ENCODE results near the gene OPRL1.

OPRL1 gene

DNA sequence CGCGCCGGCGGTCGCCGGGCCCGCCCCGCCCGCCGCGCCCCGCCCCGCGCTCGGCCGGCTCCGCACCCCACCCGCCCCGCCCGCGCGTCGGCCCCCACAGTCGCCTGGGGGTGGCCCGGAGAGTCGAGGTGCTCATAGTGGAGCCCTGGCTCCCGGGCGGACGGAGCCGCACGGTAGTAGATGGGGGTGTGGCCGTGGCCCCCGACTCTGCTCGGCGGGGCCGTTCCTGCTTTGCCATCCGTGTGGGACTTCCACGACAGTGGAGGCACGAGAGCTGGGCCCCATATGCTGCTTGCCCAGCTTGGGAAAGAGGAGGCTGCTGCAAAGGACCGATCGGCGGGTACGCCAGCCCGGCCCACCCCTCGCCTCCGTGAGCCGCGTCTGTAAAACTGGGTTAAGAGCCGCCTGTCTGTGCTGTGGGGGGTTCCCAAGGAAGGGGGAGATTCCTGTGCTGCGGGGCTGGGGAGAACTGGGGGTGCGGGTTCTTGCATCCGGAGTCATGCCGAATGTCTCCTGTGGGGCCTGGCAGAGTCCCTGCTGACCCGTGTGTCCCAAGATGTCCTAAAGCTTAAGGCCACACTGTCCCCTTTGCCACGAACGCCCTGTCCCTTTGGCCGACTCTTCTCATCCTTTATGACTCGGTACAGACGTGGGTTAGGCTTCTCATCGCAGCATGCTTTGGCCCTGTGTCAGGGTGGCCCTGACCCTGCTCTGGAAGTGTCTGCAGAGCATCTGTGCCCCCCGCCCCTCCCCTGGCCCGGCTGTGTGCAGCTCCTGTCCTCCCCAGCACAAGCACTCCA is at the start of gene OPRL1:
Gene OPRL1, plus strand, starts transcription at position 70 of the 800 bp plus-strand sequence. CDS start 12,639 bp downstream, outside the sequence.
- FAIRE-seq (no peak), DNase-seq (ENCODE audit: insufficient read length, low spot score) (no peak)

DNA sequence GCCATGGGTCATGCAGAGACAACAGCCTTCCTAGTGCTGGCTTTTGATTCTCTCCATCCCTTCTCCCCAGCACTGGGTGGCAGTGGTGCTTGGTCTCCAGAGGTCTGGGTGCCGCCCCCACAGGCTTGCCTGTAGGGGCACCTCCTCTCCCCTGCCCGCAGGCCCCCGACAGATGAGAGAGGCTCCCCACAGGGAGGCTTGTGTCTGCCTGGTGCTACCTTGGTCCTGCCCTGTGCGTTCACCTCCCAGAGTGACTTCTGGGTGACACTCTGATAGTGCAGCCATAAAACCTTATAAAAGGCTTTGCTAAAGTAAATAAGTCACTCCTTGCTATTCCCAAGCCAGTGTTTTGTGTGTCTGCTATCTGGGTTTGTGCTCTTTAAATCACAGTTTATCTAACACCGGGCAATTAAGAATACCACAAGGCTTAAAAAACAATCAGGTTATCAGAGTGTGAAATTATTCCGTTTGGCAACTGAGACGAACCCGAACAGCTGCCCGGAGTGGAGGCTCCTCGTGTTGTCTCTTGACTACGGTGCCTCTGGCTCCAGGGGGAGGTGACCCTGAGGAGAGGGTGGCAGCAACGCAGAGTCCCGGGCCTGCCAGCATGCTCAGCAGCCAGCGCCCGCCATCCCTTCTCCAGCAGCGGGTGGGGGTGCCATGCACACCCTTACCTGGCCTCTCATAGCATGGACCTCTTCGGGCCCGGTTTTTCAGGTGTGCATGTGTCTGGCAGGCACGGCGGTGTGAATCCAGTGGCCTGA is 49.3 kb upstream of the OPRL1 start:
- FAIRE-seq (peak; percentile 36), DNase-seq (ENCODE audit: insufficient read length, low spot score) (no peak)

DNA sequence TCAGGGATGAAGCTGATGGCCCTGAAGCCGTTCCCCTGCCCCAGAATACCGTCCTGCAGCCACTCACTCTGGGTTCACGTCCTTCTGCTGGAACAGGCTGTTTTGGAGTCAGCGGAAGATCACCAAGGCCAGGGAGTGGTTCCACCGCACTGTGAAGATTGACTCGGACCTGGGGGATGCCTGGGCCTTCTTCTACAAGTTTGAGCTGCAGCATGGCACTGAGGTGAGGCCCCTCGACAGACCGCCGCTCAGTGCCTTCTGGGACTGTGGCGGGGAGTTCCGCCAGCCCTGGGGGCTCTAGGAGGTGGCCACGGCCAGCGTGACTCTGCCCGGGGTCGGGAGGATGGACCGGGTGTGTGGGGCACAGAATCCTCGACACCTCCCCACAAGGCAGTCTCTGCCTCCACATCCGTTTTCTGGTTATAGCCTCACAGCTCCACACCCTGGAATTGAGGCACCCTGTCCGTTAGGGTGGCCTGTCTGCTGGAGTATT is 48.0 kb upstream of the OPRL1 start:
- no peak for DNase-seq (ENCODE audit: insufficient read length, low spot score)
- FAIRE-seq, result no peak

DNA sequence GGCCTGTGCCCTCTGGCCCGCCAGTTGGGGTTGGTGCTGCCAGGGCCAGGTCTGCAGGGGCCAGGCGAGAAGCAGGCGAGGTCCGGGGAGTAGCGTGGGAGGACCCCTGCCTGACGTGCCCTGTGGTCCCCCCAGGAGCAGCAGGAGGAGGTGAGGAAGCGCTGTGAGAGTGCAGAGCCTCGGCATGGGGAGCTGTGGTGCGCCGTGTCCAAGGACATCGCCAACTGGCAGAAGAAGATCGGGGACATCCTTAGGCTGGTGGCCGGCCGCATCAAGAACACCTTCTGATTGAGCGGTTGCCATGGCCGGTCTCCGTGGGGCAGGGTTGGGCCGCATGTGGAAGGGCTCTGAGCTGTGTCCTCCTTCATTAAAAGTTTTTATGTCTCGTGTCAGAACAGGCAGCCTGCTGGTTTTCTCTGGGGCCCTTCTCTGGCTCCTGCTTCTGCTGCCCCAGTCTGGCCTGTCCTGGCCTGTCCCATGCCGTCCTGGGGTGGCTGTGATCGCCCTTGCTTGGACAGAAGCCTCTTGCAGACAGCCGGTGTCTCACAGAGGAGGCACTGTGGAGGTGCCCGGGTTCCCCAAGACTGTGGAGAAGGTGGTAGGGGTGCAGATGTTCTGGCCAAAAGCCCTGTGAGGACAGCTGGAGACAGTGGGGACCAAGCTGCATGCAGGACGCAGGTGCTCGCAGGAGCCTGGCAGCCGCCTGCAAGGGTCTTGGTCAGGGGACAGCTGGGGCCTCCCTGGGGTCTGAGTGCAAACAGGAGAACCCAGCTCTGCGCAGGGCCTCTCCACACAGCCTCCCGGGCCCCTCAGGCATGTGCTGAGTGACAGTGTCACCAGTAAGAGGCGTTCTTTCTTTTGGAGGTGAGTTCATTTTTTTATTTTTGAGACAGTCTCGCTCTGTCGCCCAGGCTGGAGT is 46.9 kb upstream of the OPRL1 start:
- DNase-seq (ENCODE audit: insufficient read length, low spot score), result no peak
- FAIRE-seq, result no peak

DNA sequence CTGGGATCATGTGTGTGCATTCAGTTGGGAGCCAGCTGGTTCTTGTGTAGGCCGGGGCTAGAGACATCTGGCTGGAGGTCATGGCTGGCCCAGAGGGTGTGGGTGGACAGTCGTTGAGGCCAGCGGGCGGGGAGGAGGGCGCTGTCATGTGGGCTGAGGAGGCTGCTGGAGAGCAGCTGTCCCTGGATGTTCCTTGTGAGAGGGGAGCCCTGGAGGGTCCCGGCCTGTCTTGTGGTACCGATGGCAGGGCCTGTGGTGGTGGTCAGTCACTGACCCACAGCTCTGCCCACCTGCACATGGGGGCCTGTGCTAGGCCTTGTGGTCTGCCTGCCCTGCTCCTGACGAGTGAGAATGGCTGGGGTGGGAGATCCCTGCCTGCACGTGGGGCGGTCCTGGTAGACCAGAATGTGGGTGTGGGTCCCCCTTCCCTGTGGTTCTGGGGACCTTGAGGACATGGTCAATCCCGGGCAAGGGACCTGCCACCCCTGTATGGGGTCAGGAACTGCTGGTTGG is 45.8 kb upstream of the OPRL1 start:
- FAIRE-seq (no peak), DNase-seq (ENCODE audit: insufficient read length, low spot score) (no peak)

DNA sequence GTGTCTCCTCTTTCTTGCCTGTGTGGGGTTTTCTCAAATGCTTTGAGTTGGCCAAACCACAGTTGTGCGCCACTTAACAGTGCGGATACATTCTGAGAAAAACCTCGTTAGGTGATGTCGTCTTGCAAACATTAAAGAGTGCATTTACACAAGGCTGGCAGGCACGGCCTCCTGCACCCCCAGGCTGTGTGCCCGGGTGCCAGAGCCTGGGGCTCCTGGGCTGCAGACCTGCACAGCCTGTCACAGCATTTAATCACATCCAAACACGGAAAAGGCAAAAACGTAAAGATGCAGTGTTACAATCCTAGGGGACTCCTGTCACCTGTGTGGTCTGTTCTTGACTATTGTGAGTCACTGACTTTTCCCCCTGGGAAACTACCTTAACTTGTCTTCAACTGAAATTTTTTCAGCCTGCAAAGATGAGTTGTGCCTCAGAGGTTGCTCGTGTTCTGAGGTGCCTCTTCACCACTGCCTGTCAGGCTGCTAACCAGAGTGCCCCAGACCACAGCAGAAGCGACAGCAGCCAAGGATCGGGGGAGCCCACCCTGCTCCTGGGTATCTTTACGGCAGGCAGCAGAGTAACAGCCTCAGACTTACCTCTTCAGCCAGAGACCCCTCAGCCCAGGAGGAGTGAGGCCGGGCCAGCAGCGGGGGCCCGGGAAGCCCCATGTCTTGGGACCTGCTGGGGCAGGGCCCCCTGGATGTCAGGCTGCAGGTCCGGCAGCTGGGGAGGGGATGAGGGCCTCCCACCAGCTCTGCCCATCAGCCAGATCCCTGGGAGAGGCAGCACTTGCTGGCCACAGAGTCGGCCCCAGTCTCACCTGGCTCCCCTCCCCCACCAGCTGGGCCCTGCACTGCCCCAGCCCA is 44.6 kb upstream of the OPRL1 start:
- no peak for FAIRE-seq

DNA sequence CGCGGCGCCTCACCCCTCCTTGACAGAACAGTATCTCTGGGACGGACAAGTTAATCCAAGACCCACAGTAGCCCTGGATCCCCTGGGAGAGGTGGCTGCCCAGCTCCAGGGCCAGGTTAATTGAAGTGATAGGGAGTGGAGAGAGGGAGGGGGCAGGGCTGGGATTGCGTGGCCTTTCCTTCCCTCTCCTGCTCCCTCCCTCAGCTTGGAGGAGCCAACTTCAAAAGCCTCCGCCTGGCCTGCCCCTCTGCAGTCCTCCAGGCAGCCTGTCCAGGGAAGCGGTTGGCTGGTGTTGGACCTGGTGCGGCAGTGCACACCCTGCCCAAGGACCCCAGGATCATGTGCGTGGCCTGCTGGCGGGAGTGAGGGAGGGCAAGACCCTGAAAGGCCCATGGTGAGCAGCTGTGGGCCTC is 43.9 kb upstream of the OPRL1 start, which contains the start of gene C20orf204:
Gene C20orf204, plus strand, starts transcription at position 250 of the 413 bp plus-strand sequence. Its CDS starts 142 bp downstream, at position 392.
- no peak for FAIRE-seq
- no peak for DNase-seq (ENCODE audit: insufficient read length, low spot score)

More for the DNA sequence above, 44.6 kb upstream of the OPRL1 start:
- DNase-seq (ENCODE audit: insufficient read length, low spot score), result no peak

DNA sequence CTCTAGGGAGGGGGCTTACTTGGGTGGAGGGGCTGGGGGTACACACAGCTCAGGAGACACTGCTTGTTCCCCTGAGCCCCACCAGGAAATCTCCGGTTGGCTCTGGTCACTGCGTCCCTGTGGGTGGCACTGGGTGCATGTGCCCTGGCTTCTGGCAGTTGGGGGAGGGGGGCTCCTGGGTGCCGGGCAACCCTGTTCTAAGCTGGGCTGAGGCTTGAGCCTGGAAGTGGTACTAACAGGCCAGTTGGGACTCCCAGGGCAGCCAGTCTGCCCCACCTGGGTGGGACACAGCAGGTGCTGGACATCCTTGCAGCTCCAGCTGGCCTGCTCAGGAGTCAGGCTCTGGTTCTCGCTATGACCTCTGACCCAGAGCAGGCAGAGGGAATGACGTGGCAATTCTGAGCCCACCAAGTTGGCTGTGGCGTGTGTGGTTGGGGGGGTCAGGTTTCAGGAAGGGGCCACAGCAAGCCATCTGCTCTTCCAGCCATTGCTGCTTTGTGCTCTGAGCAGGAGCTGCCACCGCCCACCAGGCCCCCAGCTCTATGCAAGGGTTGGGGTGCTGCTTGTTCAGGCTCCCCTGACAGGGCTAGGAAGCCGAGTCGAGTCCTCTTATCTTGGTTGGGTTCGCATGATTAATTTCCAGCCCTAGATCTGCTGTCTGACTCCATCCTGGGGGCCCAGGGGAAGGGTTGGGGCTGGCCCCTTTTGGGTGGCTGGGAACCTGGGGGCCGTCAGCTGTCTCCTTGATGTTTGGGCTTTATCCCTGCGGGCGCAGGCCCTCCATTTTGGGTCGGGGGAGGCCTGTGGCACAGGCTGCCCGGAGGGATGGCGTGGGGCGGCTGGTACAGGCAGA is 43.3 kb upstream of the OPRL1 start:
- FAIRE-seq (no peak), DNase-seq (ENCODE audit: insufficient read length, low spot score) (no peak)

DNA sequence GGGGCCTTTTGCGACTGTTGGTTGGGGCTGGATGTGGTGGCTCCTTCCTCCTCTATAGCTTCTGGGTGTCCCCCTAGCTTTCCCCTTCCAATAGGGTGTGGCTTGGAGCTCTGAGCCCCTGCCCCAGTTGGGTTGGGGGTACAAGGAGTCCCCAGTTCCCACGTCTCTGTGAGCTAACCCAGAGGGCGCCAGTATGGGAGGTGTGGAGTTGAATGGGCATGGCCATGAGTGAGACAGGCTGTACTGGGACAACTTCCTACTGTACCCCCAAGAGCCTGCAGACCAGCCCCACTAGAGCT is 42.7 kb upstream of the OPRL1 start:
- no peak for FAIRE-seq
- DNase-seq (ENCODE audit: insufficient read length, low spot score), result no peak

DNA sequence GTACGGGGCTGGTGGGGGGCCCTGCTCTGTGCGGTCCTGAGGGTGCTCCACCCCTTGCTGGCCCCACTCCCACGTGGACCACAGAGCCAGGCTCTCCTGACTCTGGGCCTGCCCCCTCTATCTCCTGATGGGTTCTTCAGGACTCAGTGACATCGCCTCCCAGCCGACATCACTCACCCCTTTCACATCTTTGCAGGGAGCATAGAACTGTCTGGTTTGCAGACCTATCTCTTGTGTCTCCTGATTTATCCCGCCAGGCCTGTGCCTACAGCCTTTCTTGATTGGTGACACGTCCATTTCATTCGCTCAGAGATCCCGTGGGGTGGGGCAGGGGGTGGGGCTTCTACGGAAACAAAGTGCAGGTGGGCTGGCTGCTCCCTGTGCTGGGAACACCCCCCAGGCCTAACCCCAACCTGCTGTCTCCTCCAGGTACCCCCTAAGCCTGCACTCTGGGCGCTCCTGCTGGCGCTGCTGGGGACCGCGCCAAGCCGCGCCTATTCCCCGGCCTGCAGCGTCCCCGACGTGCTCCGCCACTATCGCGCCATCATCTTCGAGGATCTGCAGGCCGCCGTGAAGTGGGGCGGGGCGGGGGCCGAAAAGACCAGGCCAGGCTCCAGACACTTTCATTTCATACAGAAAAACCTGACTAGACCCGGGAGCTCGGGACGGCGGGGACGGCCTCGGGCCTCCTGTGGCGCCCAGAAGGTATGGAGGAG is 42.2 kb upstream of the OPRL1 start:
- FAIRE-seq (peak; percentile 4), DNase-seq (ENCODE audit: insufficient read length, low spot score) (no peak)

DNA sequence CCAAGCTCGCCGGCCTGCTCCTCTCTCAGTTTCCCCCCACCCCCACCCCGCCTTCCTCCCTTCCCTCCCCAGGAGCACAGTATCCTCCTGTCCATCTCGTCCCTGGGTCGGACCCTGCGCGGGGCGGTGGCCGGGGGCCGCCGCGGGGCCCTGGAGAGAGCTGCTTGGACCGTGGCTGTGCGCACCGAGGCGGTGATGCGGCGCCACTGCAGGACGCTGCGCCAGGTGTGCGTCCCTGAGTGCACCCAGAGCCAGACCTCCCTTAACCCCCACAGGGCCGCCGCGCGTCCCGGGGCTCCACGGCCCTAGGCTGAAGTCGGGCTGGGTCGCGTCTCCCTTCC is 41.7 kb upstream of the OPRL1 start:
- no peak for DNase-seq (ENCODE audit: insufficient read length, low spot score)
- no peak for FAIRE-seq

DNA sequence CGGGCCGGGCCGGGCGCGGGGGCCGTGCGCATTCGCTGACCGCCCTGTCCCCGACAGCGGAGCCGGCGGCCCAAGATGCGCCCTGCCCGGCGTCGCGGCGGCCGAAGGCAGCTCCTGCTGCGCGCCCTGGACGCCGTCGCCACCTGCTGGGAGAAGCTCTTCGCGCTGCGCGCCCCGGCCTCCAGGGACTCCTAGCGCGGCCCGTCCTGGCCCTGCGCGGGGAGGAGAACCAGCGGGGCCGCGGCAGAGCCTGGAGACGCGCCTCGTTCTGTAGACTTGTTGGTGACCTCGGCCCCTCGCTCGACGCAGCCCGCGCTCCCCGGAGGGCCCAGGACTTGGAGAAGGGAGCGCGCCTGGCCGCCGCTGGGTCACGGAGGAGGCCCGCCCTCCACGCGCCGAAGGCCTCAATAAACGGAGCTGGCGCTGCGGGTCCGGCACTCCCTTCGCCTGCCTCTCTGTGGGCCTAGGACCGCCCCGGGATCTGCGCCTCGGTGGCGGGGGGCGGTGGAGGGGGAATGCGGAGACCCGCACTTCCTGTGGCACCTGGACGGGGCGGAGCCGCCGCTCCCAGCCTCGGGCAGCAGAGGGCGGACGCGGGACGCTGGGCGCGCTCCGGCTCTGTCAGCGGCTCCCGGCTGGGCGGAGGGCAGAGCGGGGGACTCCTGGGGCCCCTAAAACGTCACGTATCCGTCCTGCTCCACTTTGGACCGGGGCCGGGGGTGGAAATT is 41.2 kb upstream of the OPRL1 start:
- FAIRE-seq, result peak; percentile 91
- DNase-seq (ENCODE audit: insufficient read length, low spot score), result peak; percentile 97

DNA sequence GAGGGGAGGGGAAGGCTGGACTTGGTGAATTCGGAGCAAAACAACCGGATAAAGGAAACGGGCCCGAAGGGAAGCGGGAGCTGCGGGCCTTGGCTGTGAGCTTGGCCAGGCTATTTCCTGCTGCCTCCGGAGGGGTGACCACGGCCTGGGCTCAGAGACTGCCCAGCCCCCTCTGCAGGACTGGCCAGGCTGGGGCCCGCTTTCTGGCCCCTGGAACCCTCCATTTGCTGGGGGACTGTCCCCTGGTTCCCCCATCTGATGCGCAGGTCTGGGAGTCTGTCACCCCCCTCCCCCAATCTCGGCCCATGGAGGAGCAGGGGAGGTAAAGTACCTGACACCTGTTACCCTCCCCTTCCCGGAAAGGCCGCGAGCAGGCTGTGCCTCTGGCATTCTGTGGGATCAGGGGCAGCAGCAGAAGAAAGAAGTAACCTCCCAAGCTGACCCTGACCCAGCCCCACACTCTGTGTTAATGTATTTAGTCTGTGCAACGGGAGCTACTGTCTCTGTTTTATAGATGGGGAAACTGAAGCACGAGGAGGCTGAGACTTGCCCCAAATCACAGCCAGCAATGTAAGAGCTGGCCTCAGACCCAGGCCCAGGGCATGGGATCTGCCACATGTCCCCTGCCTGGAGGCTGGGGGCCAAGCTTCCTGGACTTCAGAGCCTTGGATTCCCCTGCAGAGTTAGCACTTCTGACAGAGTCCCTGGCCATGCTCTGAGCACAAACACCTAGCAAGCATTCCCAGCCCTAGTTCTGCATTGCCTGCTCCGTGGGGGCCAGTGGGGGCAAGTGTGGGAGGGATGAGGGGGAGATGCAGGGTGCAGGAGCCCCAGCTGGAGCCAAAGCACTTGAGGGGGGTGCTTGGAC is 40.4 kb upstream of the OPRL1 start:
- FAIRE-seq (no peak), DNase-seq (ENCODE audit: insufficient read length, low spot score) (no peak)

DNA sequence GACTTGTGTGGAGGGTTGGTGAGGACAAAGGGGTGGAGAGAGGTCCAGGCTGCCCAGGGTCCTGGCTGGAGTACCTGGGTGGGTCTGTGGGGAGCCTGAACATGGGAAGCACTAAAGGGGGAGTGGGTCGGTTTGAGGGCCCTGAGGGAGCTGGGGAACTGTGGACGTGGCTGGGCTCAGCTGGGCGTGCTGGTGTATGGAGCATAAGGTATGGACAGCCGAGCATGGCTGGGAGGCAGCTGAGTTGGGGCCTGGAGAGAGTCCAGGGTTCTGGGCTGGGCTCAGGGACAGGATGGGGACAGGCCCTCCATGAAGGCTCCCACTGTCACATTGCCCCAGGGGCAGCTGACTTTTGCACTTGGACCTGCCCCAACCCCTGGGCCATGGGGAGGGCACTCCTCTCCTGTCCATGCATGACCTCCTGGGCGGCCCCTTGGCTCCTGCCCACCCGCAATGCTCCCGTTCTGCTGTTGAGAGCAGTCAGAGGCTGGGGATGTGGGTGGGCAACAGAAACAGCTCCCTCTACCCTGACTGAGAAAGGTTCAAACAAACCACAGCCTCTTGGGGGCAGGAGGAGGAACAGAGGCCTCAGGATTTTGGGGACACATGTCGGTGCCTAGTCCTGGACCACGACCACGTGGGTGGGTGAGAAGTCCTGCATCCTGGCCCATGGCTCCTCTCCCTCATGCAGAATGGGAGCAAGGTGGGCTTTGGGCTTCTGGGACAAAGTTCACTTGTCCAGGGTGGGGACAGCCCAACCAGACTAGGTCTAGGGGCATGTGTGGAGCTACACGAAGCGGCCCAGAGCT is 39.4 kb upstream of the OPRL1 start:
- DNase-seq (ENCODE audit: insufficient read length, low spot score), result no peak
- FAIRE-seq, result peak; percentile 23

DNA sequence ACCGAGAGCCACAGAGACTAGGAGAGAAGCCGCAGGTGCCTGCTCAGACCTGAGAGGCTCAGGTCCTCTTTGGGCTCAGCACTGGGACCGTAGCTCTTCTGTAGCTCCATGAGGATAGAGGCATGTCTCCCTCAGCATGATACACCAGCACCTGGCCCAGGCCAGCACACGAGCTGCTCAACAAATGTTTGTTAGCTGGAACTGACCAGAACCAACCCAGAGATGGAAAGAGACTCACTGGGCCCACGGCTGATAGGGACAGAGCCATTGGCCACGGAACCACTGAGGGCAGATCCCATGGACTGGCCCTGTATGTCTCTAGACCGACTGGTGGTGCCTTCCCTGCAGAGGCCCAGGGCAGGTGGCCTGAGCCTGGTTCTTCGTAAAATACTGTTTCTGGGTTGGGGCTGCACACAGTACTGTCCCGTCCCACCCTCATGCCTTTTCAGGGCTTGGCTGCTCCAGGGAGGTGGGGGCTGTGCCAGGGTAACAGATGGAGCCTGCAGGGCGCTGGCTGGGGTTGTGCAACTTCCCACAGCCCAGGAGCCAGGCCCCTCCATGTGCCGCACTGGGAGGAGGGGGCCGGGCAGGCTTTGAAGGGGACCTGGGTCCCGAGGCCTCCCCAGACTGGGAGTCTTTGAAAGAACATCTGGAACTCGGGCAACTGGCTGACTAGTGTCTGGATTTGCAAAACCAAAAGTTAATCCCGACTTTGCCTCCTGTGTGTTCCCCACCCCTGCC is 38.7 kb upstream of the OPRL1 start:
- DNase-seq (ENCODE audit: insufficient read length, low spot score), result no peak
- no peak for FAIRE-seq

Measured in HTR-8/SVneo (cell line).